Activated CD4-positive, alpha-beta memory T cell treated with anti-CD3 and anti-CD28 coated beads, Interleukin-2, amount 10 ng/mL, durations not matched to agents 7 days and 5 days (primary cell): Measurements from ENCODE around the gene C1QTNF8. TPM values are rescaled to one million over a fixed set of nuclear protein-coding genes. Genes with fewer than 3 reads are reported as not detected.
A peak's percentile ranks its signal among the peaks of the same experiment; 100 is the strongest.

Experiments used
- CTCF ChIA-PET: fragments of 350-600 bp; sonication (Branson Sonifier 250); formaldehyde crosslinking; loops from one replicate; lab custom pipeline; 2021; ENCODE audit warnings: antibody characterized with exemption, inconsistent platforms; lab: Charles Lee
- POLR2A ChIA-PET: fragments of 350-600 bp; sonication (Branson Sonifier 250); formaldehyde crosslinking; loops from one replicate; lab custom pipeline; 2021; ENCODE audit warnings: antibody characterized with exemption; lab: Charles Lee
- DNase-seq: peaks from one replicate; pipeline ENCODE4 v3.0.0-alpha.2; 2020
- H3K27ac Mint-ChIP-seq: one replicate; pipeline ENCODE4 v1.8.0; 2021; ENCODE audit warnings: mild to moderate bottlenecking, mixed read lengths
- H3K27me3 Mint-ChIP-seq: one replicate; pipeline ENCODE4 v1.8.0; 2021; ENCODE audit warnings: mixed read lengths
- H3K36me3 Mint-ChIP-seq: one replicate; pipeline ENCODE4 v1.8.0; 2021; ENCODE audit warnings: low read depth, mixed read lengths
- H3K4me1 Mint-ChIP-seq: one replicate; pipeline ENCODE4 v1.8.0; 2021; ENCODE audit warnings: mixed read lengths
- H3K4me3 Mint-ChIP-seq: one replicate; pipeline ENCODE4 v1.8.0; 2021; ENCODE audit warnings: mild to moderate bottlenecking, mixed read lengths
- H3K9me3 Mint-ChIP-seq: one replicate; pipeline ENCODE4 v1.8.0; 2021; ENCODE audit warnings: mixed read lengths
- total RNA-seq, 2 experiments: library from RNA; stranded (reverse); gene quantifications; one replicate each; pipeline ENCODE4 v1.2.3, GENCODE V29; 2021

The C1QTNF8 gene
- total RNA-seq, 2 experiments from 2014 or later, result not detected

- no peak for DNase-seq
- Mint-ChIP-seq H3K9me3 (no peaks in the 10 kb centered on the region), H3K4me3 (no peak overlapping the region), H3K27me3 (peaks cover 11% of the 10 kb centered on the region), H3K27ac (no peak overlapping the region), H3K4me1 (peaks cover 3% of the 10 kb centered on the region), H3K36me3 (peaks cover 5% of the 10 kb centered on the region)
- POLR2A ChIA-PET, result no interaction called here
- CTCF ChIA-PET, result no interaction called here
Measured at GRCh38 chr16:1070084-1070863, 25.8 kb downstream of the C1QTNF8 start.

- H3K9me3 Mint-ChIP-seq, result no peaks in the 10 kb centered on the region
- DNase-seq, result no peak
- no peak overlapping the region for H3K27ac Mint-ChIP-seq
- peaks cover 3% of the 10 kb centered on the region for H3K4me1 Mint-ChIP-seq
- H3K4me3 Mint-ChIP-seq, result no peak overlapping the region
- ChIA-PET POLR2A (no interaction called here), CTCF (interaction anchor here (1.8 kb wide), 1 partner anchor 12 kb away, joined by 6 read pairs; no protein-coding TSS in a partner anchor)
- peaks cover 5% of the 10 kb centered on the region for H3K36me3 Mint-ChIP-seq
- H3K27me3 Mint-ChIP-seq, result peaks cover 16% of the 10 kb centered on the region
Measured at GRCh38 chr16:1069154-1069553, 26.9 kb downstream of the C1QTNF8 start.

- ChIA-PET CTCF (interaction anchor here (1.8 kb wide), 1 partner anchor 11 kb away, joined by 6 read pairs; no protein-coding TSS in a partner anchor), POLR2A (no interaction called here)
- DNase-seq, result no peak
- H3K4me3 Mint-ChIP-seq, result no peak overlapping the region
- H3K9me3 Mint-ChIP-seq, result no peaks in the 10 kb centered on the region
- no peak overlapping the region for H3K27ac Mint-ChIP-seq
- peaks cover 3% of the 10 kb centered on the region for H3K4me1 Mint-ChIP-seq
- H3K36me3 Mint-ChIP-seq, result peaks cover 5% of the 10 kb centered on the region
- H3K27me3 Mint-ChIP-seq, result peaks cover 16% of the 10 kb centered on the region
Measured at GRCh38 chr16:1068451-1068850, 27.6 kb downstream of the C1QTNF8 start.

GRCh38 chr16:1067629-1068028, 28.4 kb downstream of the C1QTNF8 start:
- Mint-ChIP-seq H3K27me3 (peaks cover 16% of the 10 kb centered on the region), H3K9me3 (no peaks in the 10 kb centered on the region), H3K36me3 (peaks cover 5% of the 10 kb centered on the region), H3K4me3 (peak overlapping the region; percentile 43), H3K4me1 (peaks cover 3% of the 10 kb centered on the region), H3K27ac (peak overlapping the region; percentile 81)
- no peak for DNase-seq
- CTCF ChIA-PET, result no interaction called here
- POLR2A ChIA-PET, result no interaction called here

DNA sequence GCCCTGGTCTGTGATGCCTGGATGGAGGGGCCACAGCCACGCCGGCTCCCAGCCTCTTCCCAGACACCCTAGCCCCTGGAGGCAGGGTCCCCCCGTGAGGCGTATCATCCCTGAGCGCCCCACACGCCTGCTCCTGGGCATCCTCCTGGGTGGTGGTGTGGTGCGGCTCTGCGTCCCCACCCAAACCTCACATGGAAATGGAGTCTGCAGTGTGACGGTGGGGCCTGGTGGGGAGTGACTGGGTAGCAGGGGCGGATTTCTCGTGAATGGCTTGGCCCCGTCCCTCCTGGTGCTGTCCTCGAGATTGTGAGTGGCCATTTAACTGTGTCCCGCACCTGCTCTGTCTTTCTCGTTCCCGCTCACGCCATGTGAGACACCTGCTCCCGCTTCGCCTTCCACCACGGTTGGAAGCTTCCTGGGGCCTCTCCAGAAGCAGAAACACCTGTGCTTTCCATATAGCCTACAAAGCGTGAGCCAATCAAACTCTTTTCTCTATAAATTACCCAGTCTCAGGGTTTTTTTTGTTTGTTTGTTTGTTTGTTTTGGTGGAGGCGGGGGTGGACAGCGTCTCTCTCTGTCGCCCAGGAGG, 29.4 kb downstream of the C1QTNF8 start:
- H3K36me3 Mint-ChIP-seq, result peaks cover 5% of the 10 kb centered on the region
- H3K27ac Mint-ChIP-seq, result no peak overlapping the region
- no peak for DNase-seq
- CTCF ChIA-PET, result no interaction called here
- H3K27me3 Mint-ChIP-seq, result peaks cover 12% of the 10 kb centered on the region
- no peaks in the 10 kb centered on the region for H3K9me3 Mint-ChIP-seq
- POLR2A ChIA-PET, result no interaction called here
- H3K4me1 Mint-ChIP-seq, result peaks cover 3% of the 10 kb centered on the region
- H3K4me3 Mint-ChIP-seq, result no peak overlapping the region

DNA sequence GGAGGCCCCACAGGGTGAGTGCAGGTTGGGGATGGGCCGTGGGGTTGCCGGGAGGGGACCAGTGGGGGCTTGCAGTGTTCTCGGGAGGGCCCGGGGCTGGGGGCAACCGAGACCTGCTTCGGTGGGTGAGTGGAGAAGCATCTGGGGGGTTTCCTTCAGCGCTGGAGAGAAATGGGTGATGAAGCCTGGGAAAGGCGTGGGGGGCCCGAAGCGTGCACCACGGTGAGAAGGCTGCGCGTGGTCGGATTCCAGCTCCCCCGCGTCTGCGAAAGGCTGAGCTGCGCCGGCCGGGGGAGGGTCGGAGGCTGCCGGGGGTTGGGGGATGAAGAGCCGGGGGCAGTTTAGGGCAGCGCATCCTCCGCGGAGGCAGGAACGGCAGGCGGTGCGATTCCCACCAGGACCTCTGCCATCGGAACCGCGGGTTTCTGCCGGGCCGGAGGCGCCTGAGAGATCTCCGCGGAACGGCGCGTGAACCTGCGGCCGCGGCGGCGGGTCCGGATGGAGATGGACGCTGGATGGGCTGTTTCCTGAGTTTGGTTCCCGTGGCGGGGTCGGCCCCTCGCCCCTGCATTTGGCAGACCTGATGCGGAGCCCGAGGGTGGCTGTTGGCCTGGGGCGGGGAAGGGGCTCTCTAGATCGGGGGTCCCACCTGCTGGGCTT, 30.4 kb downstream of the C1QTNF8 start:
- Mint-ChIP-seq H3K9me3 (no peaks in the 10 kb centered on the region), H3K4me1 (peaks cover 3% of the 10 kb centered on the region), H3K27me3 (peaks cover 12% of the 10 kb centered on the region), H3K4me3 (no peak overlapping the region), H3K27ac (no peak overlapping the region), H3K36me3 (peaks cover 5% of the 10 kb centered on the region)
- POLR2A ChIA-PET, result no interaction called here
- DNase-seq, result no peak
- CTCF ChIA-PET, result no interaction called here

GRCh38 chr16:1063728-1064127, 32.3 kb downstream of the C1QTNF8 start:
- Mint-ChIP-seq H3K4me1 (peaks cover 3% of the 10 kb centered on the region), H3K27me3 (peaks cover 12% of the 10 kb centered on the region), H3K27ac (no peak overlapping the region), H3K4me3 (no peak overlapping the region), H3K9me3 (peaks cover 4% of the 10 kb centered on the region), H3K36me3 (peaks cover 5% of the 10 kb centered on the region)
- DNase-seq, result no peak
- CTCF ChIA-PET, result no interaction called here
- POLR2A ChIA-PET, result no interaction called here

GRCh38 chr16:1062895-1063294, 33.1 kb downstream of the C1QTNF8 start:
- no peak overlapping the region for H3K27ac Mint-ChIP-seq
- peaks cover 5% of the 10 kb centered on the region for H3K36me3 Mint-ChIP-seq
- H3K4me3 Mint-ChIP-seq, result no peak overlapping the region
- peaks cover 3% of the 10 kb centered on the region for H3K4me1 Mint-ChIP-seq
- CTCF ChIA-PET, result no interaction called here
- peaks cover 4% of the 10 kb centered on the region for H3K9me3 Mint-ChIP-seq
- POLR2A ChIA-PET, result no interaction called here
- H3K27me3 Mint-ChIP-seq, result peaks cover 10% of the 10 kb centered on the region
- no peak for DNase-seq

- POLR2A ChIA-PET, result no interaction called here
- no peak overlapping the region for H3K4me3 Mint-ChIP-seq
- peaks cover 6% of the 10 kb centered on the region for H3K27me3 Mint-ChIP-seq
- CTCF ChIA-PET, result no interaction called here
- H3K36me3 Mint-ChIP-seq, result no peaks in the 10 kb centered on the region
- H3K4me1 Mint-ChIP-seq, result no peaks in the 10 kb centered on the region
- no peak overlapping the region for H3K27ac Mint-ChIP-seq
- H3K9me3 Mint-ChIP-seq, result peaks cover 4% of the 10 kb centered on the region
- no peak for DNase-seq
Measured at GRCh38 chr16:1061769-1062505, 34.1 kb downstream of the C1QTNF8 start.

- H3K36me3 Mint-ChIP-seq, result no peaks in the 10 kb centered on the region
- no peak overlapping the region for H3K27ac Mint-ChIP-seq
- no peak overlapping the region for H3K4me3 Mint-ChIP-seq
- no peaks in the 10 kb centered on the region for H3K4me1 Mint-ChIP-seq
- DNase-seq, result no peak
- CTCF ChIA-PET, result no interaction called here
- H3K27me3 Mint-ChIP-seq, result peaks cover 6% of the 10 kb centered on the region
- POLR2A ChIA-PET, result interaction anchor here (0.7 kb wide), 1 partner anchor 97 kb away, joined by 3 read pairs; no protein-coding TSS in a partner anchor
- peaks cover 4% of the 10 kb centered on the region for H3K9me3 Mint-ChIP-seq
Measured at GRCh38 chr16:1060416-1061340, 35.4 kb downstream of the C1QTNF8 start.

DNA sequence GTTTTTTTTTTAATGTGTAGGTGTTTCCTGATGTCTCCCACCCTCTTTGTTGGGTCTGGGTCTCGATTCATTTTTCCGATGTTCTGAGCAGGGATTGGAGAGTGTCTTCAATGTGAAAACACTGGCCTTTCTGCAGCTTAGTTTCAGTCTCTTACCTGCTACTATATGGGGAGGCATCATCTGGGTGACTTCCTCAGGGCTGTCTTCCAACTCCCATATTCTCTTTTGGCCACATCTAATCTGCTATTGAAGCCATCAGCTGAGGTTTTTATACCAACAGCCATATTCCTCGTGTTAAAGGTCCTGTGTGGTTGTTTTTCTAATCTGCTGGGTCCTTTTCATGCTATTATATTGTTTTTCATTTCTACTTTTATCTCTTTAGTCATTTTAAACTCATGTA, 36.7 kb downstream of the C1QTNF8 start:
- POLR2A ChIA-PET, result no interaction called here
- H3K4me1 Mint-ChIP-seq, result no peaks in the 10 kb centered on the region
- DNase-seq, result no peak
- H3K27ac Mint-ChIP-seq, result no peak overlapping the region
- CTCF ChIA-PET, result no interaction called here
- no peaks in the 10 kb centered on the region for H3K36me3 Mint-ChIP-seq
- no peak overlapping the region for H3K4me3 Mint-ChIP-seq
- H3K9me3 Mint-ChIP-seq, result peaks cover 4% of the 10 kb centered on the region
- H3K27me3 Mint-ChIP-seq, result no peaks in the 10 kb centered on the region

DNA sequence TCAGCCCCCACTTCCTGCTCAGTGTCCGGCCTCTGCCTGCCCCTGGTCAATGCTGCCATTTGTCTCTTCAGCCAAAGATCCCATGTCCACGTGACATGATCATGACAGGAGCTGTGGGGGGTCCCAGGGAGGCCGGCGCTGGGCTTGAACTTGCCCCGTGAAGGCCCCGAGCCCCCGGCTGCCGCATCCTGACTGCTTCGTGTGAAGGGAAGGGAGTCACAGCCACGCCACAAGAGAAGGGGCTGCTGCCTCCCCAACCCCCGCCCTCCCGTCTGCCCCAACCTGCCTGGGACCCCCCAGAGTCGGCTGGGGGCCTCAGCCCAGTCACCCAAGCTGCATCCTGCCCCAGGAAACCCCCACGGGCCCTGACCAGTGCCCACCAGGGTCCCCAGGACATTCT, 37.8 kb downstream of the C1QTNF8 start:
- Mint-ChIP-seq H3K27me3 (no peaks in the 10 kb centered on the region), H3K36me3 (no peaks in the 10 kb centered on the region), H3K27ac (no peak overlapping the region), H3K4me3 (no peak overlapping the region), H3K9me3 (peaks cover 4% of the 10 kb centered on the region), H3K4me1 (no peaks in the 10 kb centered on the region)
- DNase-seq, result no peak
- ChIA-PET CTCF (interaction anchor here (0.6 to 2.3 kb wide), 3 partner anchors 11 to 349 kb away, joined by 3 to 6 read pairs (median 4); no protein-coding TSS in a partner anchor), POLR2A (no interaction called here)
